ENCODE results near the gene ARMC8. TPM values are rescaled to one million over a fixed set of nuclear protein-coding genes. Genes with fewer than 3 reads are reported as not detected.

The ARMC8 gene
- total RNA-seq, 1 donor from 2014 or later, result 82.3 TPM

GRCh38 chr3:138148503-138148902 lies 38.6 kb upstream of the ARMC8 start:
- peaks cover under 1% of the 10 kb centered on the region for H3K9me3 Mint-ChIP-seq
- ChIA-PET CTCF (no interaction called here), POLR2A (no interaction called here)
- no peak overlapping the region for H3K27ac Mint-ChIP-seq
- no peaks in the 10 kb centered on the region for H3K36me3 Mint-ChIP-seq (ENCODE audit: low read depth)
- intact Hi-C loops (cut with micrococcal nuclease), result no loop called here
- DNase-seq (no peak), ATAC-seq (ENCODE audit: low read depth) (no peak)
- H3K4me3 Mint-ChIP-seq, result no peak overlapping the region
- TF ChIP-seq CTCF (IDR thresholded peaks at IDR 0.05), result no peak
- peaks cover 1% of the 10 kb centered on the region for H3K27me3 Mint-ChIP-seq
- no peaks in the 10 kb centered on the region for H3K4me1 Mint-ChIP-seq

- Mint-ChIP-seq H3K4me1 (no peaks in the 10 kb centered on the region), H3K9me3 (peaks cover 7% of the 10 kb centered on the region), H3K36me3 (ENCODE audit: low read depth) (peaks cover 1% of the 10 kb centered on the region), H3K27ac (no peak overlapping the region), H3K27me3 (no peaks in the 10 kb centered on the region), H3K4me3 (no peak overlapping the region)
- ChIA-PET CTCF (no interaction called here), POLR2A (no interaction called here)
- ATAC-seq (ENCODE audit: low read depth) (no peak), DNase-seq (no peak)
- intact Hi-C loops (cut with micrococcal nuclease), result no loop called here
- no peak for TF ChIP-seq CTCF (IDR thresholded peaks at IDR 0.05)
Measured at GRCh38 chr3:138154534-138154933, 32.6 kb upstream of the ARMC8 start.

GRCh38 chr3:138157743-138158142 lies 29.4 kb upstream of the ARMC8 start:
- peaks cover 25% of the 10 kb centered on the region for H3K36me3 Mint-ChIP-seq (ENCODE audit: low read depth)
- no peak for TF ChIP-seq CTCF (IDR thresholded peaks at IDR 0.05)
- H3K27me3 Mint-ChIP-seq, result no peaks in the 10 kb centered on the region
- intact Hi-C loops (cut with micrococcal nuclease), result no loop called here
- POLR2A ChIA-PET, result no interaction called here
- no peak for DNase-seq
- CTCF ChIA-PET, result no interaction called here
- H3K27ac Mint-ChIP-seq, result no peak overlapping the region
- ATAC-seq (ENCODE audit: low read depth), result no peak
- H3K4me1 Mint-ChIP-seq, result no peaks in the 10 kb centered on the region
- no peak overlapping the region for H3K4me3 Mint-ChIP-seq
- peaks cover 7% of the 10 kb centered on the region for H3K9me3 Mint-ChIP-seq

- intact Hi-C loops (cut with micrococcal nuclease), result loop anchor here (5.0 kb wide), 1 partner anchor 37 kb away; no protein-coding TSS in a partner anchor
- Mint-ChIP-seq H3K9me3 (no peaks in the 10 kb centered on the region), H3K4me1 (no peaks in the 10 kb centered on the region), H3K4me3 (no peak overlapping the region), H3K36me3 (ENCODE audit: low read depth) (peaks cover 78% of the 10 kb centered on the region), H3K27ac (no peak overlapping the region), H3K27me3 (no peaks in the 10 kb centered on the region)
- DNase-seq (no peak), ATAC-seq (ENCODE audit: low read depth) (no peak)
- TF ChIP-seq CTCF (IDR thresholded peaks at IDR 0.05), result no peak
- CTCF ChIA-PET, result no interaction called here
- POLR2A ChIA-PET, result no interaction called here
Measured at GRCh38 chr3:138165061-138165460, 22.0 kb upstream of the ARMC8 start.

- H3K9me3 Mint-ChIP-seq, result no peaks in the 10 kb centered on the region
- no peak for TF ChIP-seq CTCF (IDR thresholded peaks at IDR 0.05)
- ChIA-PET CTCF (interaction anchor here (0.7 to 1.2 kb wide), 2 partner anchors 14 to 1837 kb away, joined by 3 read pairs; no protein-coding TSS in a partner anchor), POLR2A (no interaction called here)
- no peak for ATAC-seq (ENCODE audit: low read depth)
- peak overlapping the region; percentile 29 for H3K4me3 Mint-ChIP-seq
- peaks cover 44% of the 10 kb centered on the region for H3K36me3 Mint-ChIP-seq (ENCODE audit: low read depth)
- intact Hi-C loops (cut with micrococcal nuclease), result loop anchor here (5.0 kb wide), 1 partner anchor 1980 kb away; no protein-coding TSS in a partner anchor
- H3K4me1 Mint-ChIP-seq, result peaks cover 29% of the 10 kb centered on the region
- no peak for DNase-seq
- no peaks in the 10 kb centered on the region for H3K27me3 Mint-ChIP-seq
- H3K27ac Mint-ChIP-seq, result peak overlapping the region; percentile 33
Measured at GRCh38 chr3:138172625-138173024, 14.5 kb upstream of the ARMC8 start.
